ENCODE data around the gene SPATA31D4.
"Not testable (repeated sequence)": the region's sequence is repeated elsewhere in the genome, so short reads cannot be mapped to it uniquely, and the experiment has no call there.

Gene SPATA31D4

DNA sequence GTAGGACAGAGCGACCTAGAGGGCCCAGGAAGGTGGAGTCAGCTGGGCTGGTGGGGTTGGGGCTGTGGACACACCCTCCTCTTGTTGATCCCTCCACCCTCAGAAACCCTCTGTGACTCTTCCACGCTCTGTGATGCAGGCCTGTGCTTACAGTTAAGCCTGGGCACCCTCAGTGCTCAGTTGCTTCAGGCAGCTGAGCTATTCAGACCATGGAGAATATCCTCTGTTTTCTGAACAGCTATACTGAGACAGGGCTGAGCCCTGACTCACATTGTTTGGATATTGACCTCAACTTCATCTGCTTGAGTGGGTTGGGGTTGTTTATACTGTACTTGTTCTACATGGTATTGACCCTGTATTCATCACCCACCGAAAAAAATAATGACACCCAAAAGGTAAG lies at the start of gene SPATA31D4:
TSS of gene SPATA31D4 (plus strand) at position 124 of the 400 bp plus-strand sequence. CDS start at position 210, 86 bp downstream.
- not testable (repeated sequence) for DNase-seq

- no peak for DNase-seq
Measured at GRCh38 chr9:81878530-81878929, 49.7 kb upstream of the SPATA31D4 start.

DNA sequence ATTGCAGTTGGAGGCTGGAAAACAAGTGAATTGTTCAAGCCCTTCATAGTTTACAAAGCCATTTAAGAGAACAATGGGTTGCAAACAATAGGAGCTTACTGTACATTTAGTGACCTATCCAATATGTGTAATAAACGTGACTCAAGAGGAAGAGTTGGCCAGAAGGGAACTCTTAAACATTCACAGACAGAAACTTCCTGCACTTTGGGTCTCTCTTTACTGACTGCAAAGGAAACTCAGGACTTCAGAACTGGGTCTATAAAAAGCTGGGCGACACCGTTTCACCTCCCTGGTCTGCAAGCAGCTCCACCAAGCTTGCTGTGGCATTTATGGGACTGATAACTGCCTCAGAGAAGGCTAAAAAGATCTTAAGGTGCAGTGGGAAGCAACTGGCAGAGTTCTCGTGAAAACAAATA lies 48.7 kb upstream of the SPATA31D4 start:
- no peak for DNase-seq

GRCh38 chr9:81885602-81886001 lies 42.6 kb upstream of the SPATA31D4 start:
- no peak for DNase-seq

- DNase-seq = no peak
Measured at GRCh38 chr9:81886665-81887064, 41.6 kb upstream of the SPATA31D4 start.

DNA sequence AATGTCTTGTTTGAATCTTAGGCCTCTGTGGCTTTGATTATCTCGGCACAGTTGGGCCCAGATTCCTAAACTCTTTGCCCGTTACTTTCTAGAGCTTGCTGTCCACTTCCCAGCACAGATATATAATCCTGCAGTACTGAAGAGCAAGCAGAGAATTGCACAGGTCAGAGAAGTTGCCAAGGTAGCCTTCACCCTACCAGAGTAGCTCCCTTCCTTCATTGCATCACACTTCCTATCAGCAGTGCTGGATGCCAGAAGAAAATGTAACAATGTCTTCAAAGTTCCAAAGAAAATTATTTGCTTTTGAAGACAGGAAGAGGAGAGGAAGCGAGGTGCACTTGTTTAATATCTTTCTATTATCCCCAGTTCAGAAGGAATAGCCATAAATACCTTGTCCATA lies 38.1 kb upstream of the SPATA31D4 start:
- no peak for DNase-seq

DNA sequence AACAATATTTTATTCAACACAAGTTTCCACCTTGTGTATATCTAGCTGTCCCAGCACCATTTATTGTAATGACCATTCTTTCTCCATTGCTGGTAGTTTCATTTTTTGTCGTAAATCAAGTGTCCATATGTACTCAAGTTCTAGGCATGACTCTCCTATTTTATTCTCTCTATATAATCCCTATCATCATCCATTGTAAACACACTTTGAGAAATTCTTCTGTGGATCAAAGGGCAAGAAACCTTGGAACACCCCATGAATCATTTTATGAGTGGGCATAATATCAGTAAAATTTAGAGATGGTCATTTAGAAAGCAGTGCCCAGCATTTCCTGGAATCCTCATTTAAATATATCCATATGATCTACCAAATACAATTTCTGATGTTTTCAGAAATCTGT lies 35.8 kb upstream of the SPATA31D4 start:
- no peak for DNase-seq

DNA sequence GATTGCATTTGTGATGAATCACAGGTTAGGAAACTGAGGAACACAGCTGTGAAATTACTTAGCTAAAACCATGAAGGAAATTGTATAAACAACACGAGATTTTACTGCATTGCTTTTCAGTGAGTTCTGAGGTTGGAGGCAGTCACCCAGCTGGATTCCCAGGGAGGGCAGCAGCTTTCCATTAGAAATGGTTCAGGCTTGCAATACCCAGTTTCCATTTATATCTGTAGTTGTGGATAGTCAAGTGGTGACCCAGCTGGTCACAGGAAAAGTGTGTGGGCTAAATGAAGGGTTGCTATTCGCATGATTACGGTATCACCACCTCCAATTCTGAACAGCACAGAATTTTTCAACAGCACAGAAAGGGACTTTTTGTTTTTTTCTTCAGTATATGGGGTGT lies 34.3 kb upstream of the SPATA31D4 start:
- no peak for DNase-seq

DNA sequence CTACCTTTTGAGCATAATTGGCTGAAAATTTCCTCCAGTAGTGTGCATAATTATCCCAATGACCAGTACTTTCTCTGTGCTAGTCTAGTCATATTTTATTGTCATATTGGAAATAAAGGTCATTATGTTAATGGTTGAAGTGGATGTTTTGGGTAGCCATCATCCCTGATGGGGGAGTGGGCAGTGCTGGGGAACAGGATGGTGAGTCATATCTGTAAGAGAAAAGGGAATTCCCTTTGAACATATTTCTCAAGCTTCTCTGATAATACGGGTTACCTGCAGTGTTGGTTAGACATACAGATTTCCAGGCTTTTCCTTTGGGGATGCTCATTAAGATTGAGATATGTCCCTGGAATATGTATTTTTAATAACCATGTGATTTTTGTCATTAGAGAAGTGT lies 33.3 kb upstream of the SPATA31D4 start:
- DNase-seq = no peak

DNA sequence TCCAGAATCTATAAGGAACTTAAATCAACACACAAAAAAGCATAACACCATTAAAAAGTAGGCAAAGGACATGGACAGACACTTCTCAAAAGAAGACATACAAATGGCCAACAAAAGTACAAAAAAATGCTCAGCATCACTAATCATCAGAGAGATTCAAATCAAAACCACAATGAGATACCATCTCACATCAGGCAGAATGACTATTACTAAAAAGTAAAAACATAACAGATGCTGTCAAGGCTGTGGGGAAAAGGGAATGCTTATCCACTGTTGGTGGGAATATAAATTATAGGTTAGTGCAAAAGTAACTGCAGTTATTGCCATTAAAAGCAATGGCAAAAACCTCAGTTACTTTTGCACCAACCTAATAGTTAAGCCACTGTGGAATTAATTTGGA lies 32.2 kb upstream of the SPATA31D4 start:
- DNase-seq = no peak

- DNase-seq = no peak
Measured at GRCh38 chr9:81898851-81899250, 29.4 kb upstream of the SPATA31D4 start.

GRCh38 chr9:81902196-81902595 lies 26.0 kb upstream of the SPATA31D4 start:
- no peak for DNase-seq

DNA sequence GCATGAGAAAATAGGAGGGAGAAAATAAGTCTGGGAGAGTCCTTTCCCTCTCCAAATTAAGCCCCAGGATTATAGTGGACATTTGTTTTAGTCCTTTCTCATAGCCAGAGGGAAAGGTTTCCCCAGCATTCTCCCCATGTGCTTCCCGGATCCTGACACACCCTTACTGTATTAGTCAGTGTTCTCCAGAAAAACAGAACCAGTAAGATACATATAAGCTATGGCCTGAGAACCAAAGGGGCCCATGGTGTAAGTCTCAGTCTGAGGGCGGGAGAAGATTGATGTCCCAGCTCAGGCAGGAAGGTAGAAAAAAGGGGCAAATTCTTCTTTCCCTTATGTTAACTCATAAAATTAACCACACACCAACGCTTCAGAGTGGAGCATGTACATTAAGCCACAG lies 25.6 kb upstream of the SPATA31D4 start:
- no peak for DNase-seq

DNA sequence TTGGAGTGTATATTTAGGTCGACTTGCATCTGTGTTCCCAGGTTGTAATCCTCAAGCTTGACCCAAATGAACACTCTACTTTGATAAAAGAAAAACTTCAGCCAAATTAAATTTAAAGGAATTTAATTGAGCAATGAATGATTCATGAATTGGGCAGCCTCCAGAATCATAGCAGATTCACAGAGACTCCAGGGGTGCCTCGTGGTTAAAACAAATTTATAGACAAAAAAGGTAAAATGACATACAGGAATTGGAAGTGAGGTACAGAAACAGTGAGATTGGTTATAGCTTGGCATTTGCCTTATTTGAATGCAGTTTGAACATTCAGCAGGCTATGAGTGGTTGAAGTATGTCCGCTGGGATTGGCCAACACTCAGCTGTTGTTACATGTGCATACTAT lies 21.6 kb upstream of the SPATA31D4 start:
- DNase-seq = no peak

GRCh38 chr9:81912135-81912534 lies 16.1 kb upstream of the SPATA31D4 start:
- DNase-seq = no peak

DNA sequence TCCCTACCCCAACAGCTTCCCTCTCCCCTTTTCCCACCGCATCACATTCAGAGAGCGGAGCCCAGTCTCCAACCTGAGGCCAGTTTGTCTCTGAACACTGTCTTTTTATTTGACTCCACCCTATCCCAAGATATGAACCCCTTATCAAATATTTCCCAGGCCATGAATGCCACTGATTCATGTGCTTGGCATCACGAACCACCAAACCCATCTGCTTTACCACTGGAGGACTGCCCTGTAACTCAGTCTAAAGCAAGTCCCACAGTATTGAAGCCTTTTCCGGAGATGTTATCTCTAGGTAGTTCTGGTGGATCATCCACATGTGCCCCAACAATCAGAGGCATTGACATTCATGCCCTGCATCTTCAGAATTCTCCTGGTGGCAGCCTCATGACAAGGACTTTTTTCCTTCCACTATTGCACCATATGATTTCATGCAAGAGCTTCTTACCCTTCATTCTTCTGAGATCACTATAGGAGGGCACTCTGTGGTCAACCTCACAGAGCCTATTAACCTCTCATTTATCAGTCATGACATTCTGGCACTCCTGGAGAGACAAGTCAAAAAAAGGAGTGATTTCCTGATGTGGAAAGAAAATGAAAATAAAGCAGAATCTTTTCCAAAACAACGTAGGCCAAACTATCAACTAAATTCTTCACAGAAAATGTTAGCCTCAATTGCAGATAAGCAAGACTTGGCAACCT lies 12.3 kb upstream of the SPATA31D4 start:
- DNase-seq = no peak

GRCh38 chr9:81918507-81918906 lies 9.7 kb upstream of the SPATA31D4 start:
- not testable (repeated sequence) for DNase-seq

- DNase-seq = not testable (repeated sequence)
Measured at GRCh38 chr9:81930147-81930546, 1.9 kb downstream of the SPATA31D4 start.

DNA sequence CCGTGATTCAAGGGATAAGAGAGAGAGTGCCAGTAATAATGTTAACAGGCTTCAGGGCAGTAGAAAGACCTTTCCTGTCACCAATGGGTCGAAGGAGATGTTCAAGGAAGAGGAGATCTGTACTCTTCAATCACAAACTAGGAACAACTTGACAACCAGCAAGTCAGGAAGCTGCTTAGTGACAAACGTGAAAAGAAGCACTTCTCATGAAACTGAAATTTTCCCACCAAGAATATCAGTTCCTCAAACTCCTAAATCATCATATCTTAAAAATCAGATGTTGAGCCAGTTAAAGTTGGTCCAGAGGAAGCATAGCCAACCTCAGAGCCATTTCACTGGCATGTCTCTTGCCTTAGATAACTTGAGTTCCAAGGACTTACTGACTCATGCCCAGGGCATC lies 5.3 kb downstream of the SPATA31D4 start:
- not testable (repeated sequence) for DNase-seq

DNA sequence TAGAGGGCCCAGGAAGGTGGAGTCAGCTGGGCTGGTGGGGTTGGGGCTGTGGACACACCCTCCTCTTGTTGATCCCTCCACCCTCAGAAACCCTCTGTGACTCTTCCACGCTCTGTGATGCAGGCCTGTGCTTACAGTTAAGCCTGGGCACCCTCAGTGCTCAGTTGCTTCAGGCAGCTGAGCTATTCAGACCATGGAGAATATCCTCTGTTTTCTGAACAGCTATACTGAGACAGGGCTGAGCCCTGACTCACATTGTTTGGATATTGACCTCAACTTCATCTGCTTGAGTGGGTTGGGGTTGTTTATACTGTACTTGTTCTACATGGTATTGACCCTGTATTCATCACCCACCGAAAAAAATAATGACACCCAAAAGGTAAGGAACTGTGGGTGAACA lies 15.2 kb downstream of the SPATA31D4 start, which contains the start of gene SPATA31D3:
TSS of gene SPATA31D3 (plus strand) at position 108 of the 400 bp plus-strand sequence. CDS start at position 194, 86 bp downstream.
- not testable (repeated sequence) for DNase-seq

GRCh38 chr9:81948650-81949049 lies 20.4 kb downstream of the SPATA31D4 start:
- DNase-seq = not testable (repeated sequence)

GRCh38 chr9:81953096-81953495 lies 24.9 kb downstream of the SPATA31D4 start:
- no peak for DNase-seq

DNA sequence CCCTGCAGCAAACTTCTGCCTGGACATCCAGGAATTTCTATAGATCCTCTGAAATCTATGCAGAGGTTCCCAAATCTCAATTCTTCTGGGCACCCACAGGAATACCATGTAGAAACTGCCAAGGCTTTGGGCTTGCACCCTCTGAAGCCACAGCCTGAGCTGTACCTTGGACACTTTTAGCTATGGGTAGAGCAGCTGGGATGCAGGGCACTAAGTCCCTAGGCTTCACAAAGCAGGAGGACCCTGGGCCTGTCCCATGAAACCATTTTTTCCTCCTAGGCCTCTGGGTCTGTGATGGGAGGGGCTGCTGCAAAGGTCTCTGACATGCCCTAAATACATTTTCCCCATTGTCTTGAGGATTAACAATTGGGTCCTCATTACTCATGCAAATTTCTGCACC lies 27.4 kb downstream of the SPATA31D4 start:
- DNase-seq = no peak

GRCh38 chr9:81964218-81965171 lies 36.3 kb downstream of the SPATA31D4 start:
- no peak for DNase-seq

Measured in hematopoietic multipotent progenitor cell treated with erythropoietin and hydrocortisone succinate and interleukin-3 and kit ligand, for 6 days (in vitro differentiated cells).